HepG2 (cell line): ENCODE measurements around the gene WDHD1. TPM values are rescaled to one million over a fixed set of nuclear protein-coding genes. Genes with fewer than 3 reads are reported as not detected.

Source experiments
- ATAC-seq: fragments of 200-7000 bp; cut with Tn5 transposase; 3 replicates; pipeline ENCODE4 v1.9.1; 2020; ENCODE audit warnings: mild to moderate bottlenecking, moderate library complexity
- BruUV-seq: library from RNA; stranded (reverse); fragments of 400-500 nt; replicated peaks from 2 replicates; lab custom pipeline; 2021; lab: Mats Ljungman, UMichigan
- CTCF ChIA-PET: fragments of 300-600 bp; formaldehyde crosslinking; extraction: SDS; loops from one replicate; lab custom pipeline; 2021; ENCODE audit warnings: low total read pairs, inconsistent platforms, low intra/inter-chr PET ratio; lab: Yijun Ruan, JAX
- POLR2A ChIA-PET: fragments of 350-600 bp; sonication (Branson Sonifier 250); formaldehyde crosslinking; loops from one replicate; lab custom pipeline; 2020; ENCODE audit warnings: antibody characterized with exemption, inconsistent platforms; lab: Yijun Ruan, JAX
- DNase-seq: peaks from one replicate; pipeline ENCODE4 v3.0.0-alpha.2; 2015; ENCODE audit warnings: low spot score
- FAIRE-seq: peaks from 3 replicates; lab custom pipeline; 2011; peaks lifted over from hg19 to GRCh38; lab: Jason Lieb, UNC
- H2AFZ ChIP-seq: one replicate; pipeline ENCODE4 v1.6.1; 2011; ENCODE audit warnings: low read length, inconsistent platforms
- H3K27ac ChIP-seq: fragments of 300-600 bp; 3 replicates; pipeline ENCODE4 v1.8.0; 2011; ENCODE audit warnings: mixed run types, mild to moderate bottlenecking, mixed read lengths, low read length, inconsistent platforms; ENCODE audit not compliant: insufficient read depth; ENCODE audit errors: extremely low read length
- H3K27me3 ChIP-seq, 2 experiments: fragments of 200-600 bp in 1 of 2; 2 replicates in 1 of 2; 3 replicates in 1 of 2; pipeline versions ENCODE4 v1.6.0 to v1.8.0; 2011; ENCODE audit warnings: low read length in 2 of 2, mild to moderate bottlenecking in 2 of 2, moderate library complexity in 2 of 2, inconsistent platforms in 1 of 2; ENCODE audit not compliant: insufficient read depth in 2 of 2, control insufficient read depth in 1 of 2
- H3K36me3 ChIP-seq, 2 experiments: fragments of 200-600 bp in 1 of 2; replicated peaks in 1 of 2; 2 replicates in 1 of 2; 3 replicates in 1 of 2; pipeline versions ENCODE4 v1.5.1 to v1.8.0; 2011; ENCODE audit warnings: low read length in 2 of 2, inconsistent platforms in 1 of 2; ENCODE audit not compliant: insufficient read depth in 2 of 2, control insufficient read depth in 1 of 2
- H3K4me1 ChIP-seq: 2 replicates; pipeline ENCODE4 v1.5.1; 2012; ENCODE audit warnings: low read length, inconsistent platforms; ENCODE audit not compliant: insufficient read depth
- H3K4me2 ChIP-seq: 2 replicates; pipeline ENCODE4 v1.6.0; 2011; ENCODE audit warnings: low read depth, low read length, inconsistent platforms
- H3K4me3 ChIP-seq, 3 experiments: fragments of 200-600 bp in 1 of 3; sonication (generic), shearing (Covaris generic) in 1 of 3; replicated peaks in 1 of 3; 2 replicates each; pipeline ENCODE4 v1.5.1; 2011 to 2016; ENCODE audit warnings: low read length in 3 of 3, inconsistent platforms in 2 of 3, low read depth in 2 of 3, mild to moderate bottlenecking in 2 of 3, control low read depth in 1 of 3, mixed read lengths in 1 of 3; ENCODE audit not compliant: insufficient read depth in 1 of 3
- H3K79me2 ChIP-seq: one replicate; pipeline ENCODE4 v1.6.1; 2011; ENCODE audit warnings: low read length, inconsistent platforms; ENCODE audit not compliant: insufficient read depth
- H3K9ac ChIP-seq: 2 replicates; pipeline ENCODE4 v1.6.0; 2011; ENCODE audit warnings: mild to moderate bottlenecking, low read depth, low read length, inconsistent platforms; ENCODE audit not compliant: insufficient read depth
- H3K9me3 ChIP-seq: 2 replicates; pipeline ENCODE4 v1.5.1; 2012; ENCODE audit warnings: mild to moderate bottlenecking, low read length
- H4K20me1 ChIP-seq: 2 replicates; pipeline ENCODE4 v1.6.0; 2011; ENCODE audit warnings: inconsistent platforms, mild to moderate bottlenecking, low read length, moderate library complexity; ENCODE audit not compliant: insufficient read depth
- ARNT ChIP-seq: fragments of 450-650 bp; IDR thresholded peaks from 2 replicates; pipeline ENCODE4 v1.6.1; 2017
- CREM ChIP-seq, 2 experiments: sonication (generic) in 1 of 2; formaldehyde crosslinking in 1 of 2; IDR thresholded peaks; 2 replicates each; pipeline versions ENCODE4 v1.4.0 to v1.6.1; 2016 to 2020; ENCODE audit warnings: antibody characterized with exemption in 1 of 2, mild to moderate bottlenecking in 1 of 2, missing genetic modification reagents in 1 of 2
- GFI1 ChIP-seq: sonication (generic); formaldehyde crosslinking; IDR thresholded peaks from 2 replicates; pipeline ENCODE4 v1.5.0; 2020; ENCODE audit warnings: missing genetic modification reagents, mild to moderate bottlenecking, borderline replicate concordance
- KLF12 ChIP-seq: sonication (generic); formaldehyde crosslinking; IDR thresholded peaks from 2 replicates; pipeline ENCODE4 v1.4.0; 2020; ENCODE audit warnings: missing genetic modification reagents, borderline replicate concordance
- MTA3 ChIP-seq: sonication (generic); formaldehyde crosslinking; IDR thresholded peaks from 2 replicates; pipeline ENCODE4 v1.4.0; 2020; ENCODE audit warnings: missing genetic modification reagents
- PHF8 ChIP-seq: sonication (generic); formaldehyde crosslinking; IDR thresholded peaks from 2 replicates; pipeline ENCODE4 v1.5.0; 2020; ENCODE audit warnings: missing genetic modification reagents
- PITX1 ChIP-seq: sonication (generic); formaldehyde crosslinking; IDR thresholded peaks from 2 replicates; pipeline ENCODE4 v1.5.1; 2020; ENCODE audit warnings: mild to moderate bottlenecking, missing genetic modification reagents
- RXRA ChIP-seq: sonication (generic); formaldehyde crosslinking; IDR thresholded peaks from 2 replicates; pipeline ENCODE4 v1.5.1; 2020; ENCODE audit warnings: missing genetic modification reagents
- SMYD3 ChIP-seq: sonication (generic); formaldehyde crosslinking; IDR thresholded peaks from 2 replicates; pipeline ENCODE4 v1.8.1; 2023; ENCODE audit warnings: mild to moderate bottlenecking, missing genetic modification reagents
- ZNF629 ChIP-seq: sonication (generic); formaldehyde crosslinking; conservative IDR thresholded peaks from 2 replicates; pipeline ENCODE4 v1.5.0; 2020; ENCODE audit warnings: missing genetic modification reagents
- WGBS: methylation state at CpG from one replicate; pipeline ENCODE4 v1.1.6; 2017; ENCODE audit warnings: low lambda C conversion rate; 5-methylcytosine and 5-hydroxymethylcytosine counted together
- in situ Hi-C: cut with HindIII; loops from 2 replicates; pipeline ENCODE4 v1.10.0; 2017; ENCODE audit warnings: low pct_unique_long_range_greater_than_20kb; ENCODE audit not compliant: extremely low pct_ligation_motif_present
- intact Hi-C: fragments of 100-400 bp; cut with micrococcal nuclease; formaldehyde crosslinking; loops from one replicate; pipeline ENCODE4 v1.10.0; 2022; ENCODE audit not compliant: unreplicated experiment
- polyA plus RNA-seq, 8 experiments: library from polyadenylated mRNA; depleted of rRNA in 3 of 8; stranded (reverse) in 7 of 8; unstranded in 1 of 8; fragments of >200 nt; fragmentation: Illumina TruSeq in 4 of 8; extraction: Trizol in 4 of 8; gene quantifications; 2 replicates each; pipeline versions ENCODE4 v1.2.1 to v1.2.3, GENCODE V29; 2011 to 2016; ENCODE audit warnings: low read depth in 4 of 8, missing spikeins in 1 of 8, mixed read lengths in 1 of 8; ENCODE audit not compliant: insufficient read depth in 1 of 8
- total RNA-seq, 5 experiments: library from RNA; depleted of rRNA; stranded (reverse); fragments of >200 nt; fragmentation: Illumina TruSeq; extraction: Trizol; gene quantifications; 2 replicates each; pipeline ENCODE4 v1.2.3, GENCODE V29; 2016; ENCODE audit warnings: low read depth in 1 of 5

Gene WDHD1
- total and polyA plus RNA-seq, 2 of the 13 experiments (the other 11 are each of a cell fraction or from before 2014, with no cell fraction given), result 5.5 to 27.5 TPM

- Histone ChIP-seq H3K4me1 (peaks cover 10% of the 10 kb centered on the region), H2AFZ (no peak overlapping the region), H3K36me3 (peaks cover 0 to 14% of the 10 kb centered on the region in 2 experiments; a peak in 2 of 5 replicates), H3K4me2 (no peak overlapping the region), H3K27ac (no peak overlapping the region), H3K79me2 (no peaks in the 10 kb centered on the region)
- TF ChIP-seq ZNF629, result peak; percentile 70
- no peak for TF ChIP-seq CREM (IDR thresholded peaks at IDR 0.05)
- TF ChIP-seq CREM (CRISPR knock-in tag; IDR thresholded peaks at IDR 0.05), result no peak
- TF ChIP-seq, all 625 proteins: peak for 1
- in situ Hi-C loops (no loop called here), intact Hi-C loops (loop anchor here (10.0 kb wide), 1 partner anchor 71 kb away; the partner anchor contains the start of gene GCH1)
- H3K4me3 ChIP-seq, result no peak overlapping the region
- FAIRE-seq (no peak), DNase-seq (no peak), ATAC-seq (no peak)
- 92% methylated on average over 3 of the region's 3 CpGs for WGBS
- no TSS peak for BruUV-seq
- ChIA-PET CTCF (no interaction called here), POLR2A (no interaction called here)
- H3K27me3 ChIP-seq, result no peaks in the 10 kb centered on the region
- H3K9ac ChIP-seq, result no peak overlapping the region
- no peaks in the 10 kb centered on the region for H3K9me3 ChIP-seq
- no peaks in the 10 kb centered on the region for H4K20me1 ChIP-seq
These were observed 51.0 kb downstream of the WDHD1 start for GRCh38 chr14:54975856-54976255.

GRCh38 chr14:54974788-54975414, 52.0 kb downstream of the WDHD1 start:
- DNase-seq, result no peak
- no peaks in the 10 kb centered on the region for H3K9me3 ChIP-seq
- TF ChIP-seq GFI1 (no peak), PITX1 (CRISPR knock-in tag) (no peak), MTA3 (CRISPR knock-in tag) (no peak), RXRA (CRISPR knock-in tag) (no peak), KLF12 (no peak), PHF8 (CRISPR knock-in tag) (no peak), SMYD3 (CRISPR knock-in tag) (no peak), ARNT (no peak)
- TF ChIP-seq, all 625 proteins: peak for 0
- ChIA-PET CTCF (no interaction called here), POLR2A (interaction anchor here (0.6 to 0.9 kb wide), 2 partner anchors 52 to 105 kb away, joined by 3 to 4 read pairs; partner anchors contain the start of genes SOCS4 and WDHD1)
- Histone ChIP-seq H3K4me1 (peaks cover 10% of the 10 kb centered on the region), H2AFZ (no peak overlapping the region), H3K4me3 (no peak overlapping the region), H3K4me2 (no peak overlapping the region), H3K27me3 (no peaks in the 10 kb centered on the region), H3K9ac (no peak overlapping the region), H3K36me3 (peaks cover 0 to 13% of the 10 kb centered on the region in 2 experiments; a peak in 2 of 5 replicates), H3K27ac (peak overlapping the region; percentile 4), H3K79me2 (no peaks in the 10 kb centered on the region), H4K20me1 (no peaks in the 10 kb centered on the region)
- WGBS, result 91% methylated on average over 4 of the region's 5 CpGs
- in situ Hi-C loops (no loop called here), intact Hi-C loops (loop anchor here (10.0 kb wide), 1 partner anchor 70 kb away; the partner anchor contains the start of gene GCH1)
- ATAC-seq (no peak), FAIRE-seq (no peak)
- BruUV-seq, result no TSS peak
